ENCODE results near the gene ABL2. TPM values are rescaled to one million over a fixed set of nuclear protein-coding genes. Genes with fewer than 3 reads are reported as not detected.
A peak's percentile ranks its signal among the peaks of the same experiment; 100 is the strongest.

The ABL2 gene
- polyA plus RNA-seq, 6 donors from 2014 or later, result 0.79 to 3.4 (median 2.5) TPM; not detected in 1

DNA sequence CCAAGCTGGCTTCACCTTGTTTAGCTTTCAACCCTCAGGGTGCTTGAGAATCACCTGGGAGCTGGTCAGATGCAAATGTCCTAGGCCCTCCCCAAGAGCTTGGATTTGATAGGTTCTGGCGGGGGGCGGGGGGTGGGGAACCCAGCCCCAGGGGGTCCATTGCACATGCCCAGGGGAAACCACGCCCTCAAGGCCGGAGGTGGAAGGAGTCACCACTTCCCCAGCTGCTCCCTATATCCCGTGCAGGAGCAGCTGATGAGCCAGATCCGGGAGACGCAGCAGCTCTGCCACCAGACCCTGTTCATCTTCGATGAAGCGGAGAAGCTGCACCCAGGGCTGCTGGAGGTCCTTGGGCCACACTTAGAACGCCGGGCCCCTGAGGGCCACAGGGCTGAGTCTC is 141.8 kb downstream of the ABL2 start:
- Mint-ChIP-seq H3K4me1 (peaks cover 29 to 57% (median 50%) of the 10 kb centered on the region in 3 donors), H3K4me3 (peak overlapping the region in 4 of 8 donors; percentile 15 to 41 (median 18)), H3K27ac (peak overlapping the region in 5 of 6 donors; percentile 64 to 79 (median 73)), H3K36me3 (peaks cover 9 to 19% of the 10 kb centered on the region in 2 donors), H3K9me3 (peaks cover 0 to 3% (median 0%) of the 10 kb centered on the region in 7 donors), H3K27me3 (no peaks in the 10 kb centered on the region)
- DNase-seq, result no peak
- no peak for ATAC-seq (ENCODE audit: low read depth in 2 of 2)

DNA sequence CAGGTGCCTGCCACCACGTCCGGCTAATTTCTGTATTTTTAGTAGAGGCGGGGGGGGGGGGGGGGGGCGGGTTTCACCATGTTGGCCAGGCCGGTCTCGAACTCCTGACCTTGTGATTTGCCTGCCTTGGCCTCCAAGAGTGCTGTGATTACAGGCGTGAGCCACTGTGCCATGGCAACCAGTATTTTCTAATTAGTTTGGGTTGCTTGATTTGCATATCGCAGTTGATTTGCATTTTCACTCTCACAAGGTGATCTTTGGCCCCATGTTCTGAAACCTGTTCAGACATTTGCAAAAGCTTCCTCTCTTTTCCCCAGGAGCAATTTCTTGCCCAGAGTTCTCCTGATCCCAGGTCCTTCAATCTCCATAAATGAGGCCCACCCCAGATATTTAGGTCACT is 145.9 kb downstream of the ABL2 start:
- Mint-ChIP-seq H3K4me1 (peaks cover 23 to 57% (median 42%) of the 10 kb centered on the region in 3 donors), H3K27ac (peak overlapping the region; percentile 69 to 99 (median 98)), H3K36me3 (peaks cover under 1 to 5% of the 10 kb centered on the region in 2 donors), H3K9me3 (no peaks in the 10 kb centered on the region), H3K27me3 (no peaks in the 10 kb centered on the region), H3K4me3 (peak overlapping the region; percentile 12 to 97 (median 94))
- ATAC-seq (ENCODE audit: low read depth in 2 of 2) (peak in 1 of 2 donors; percentile 10), DNase-seq (peak; percentile 46)

DNA sequence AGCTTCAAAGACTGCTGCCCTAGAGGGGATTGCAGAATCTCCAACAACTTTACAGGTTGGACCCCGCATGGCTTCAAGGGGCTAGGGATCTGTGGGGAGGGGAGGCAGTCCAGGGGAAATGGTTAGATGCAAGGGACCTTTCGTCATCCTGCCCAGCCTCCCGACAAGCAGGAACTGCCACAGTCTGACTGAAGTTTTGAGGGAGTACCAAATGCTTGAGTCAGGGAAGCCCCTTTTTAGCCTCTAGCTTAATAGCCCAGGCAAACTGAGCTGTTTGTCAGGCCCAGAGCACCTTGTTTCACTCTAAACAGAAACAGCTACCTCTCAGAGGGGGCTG is 146.5 kb downstream of the ABL2 start:
- peak; percentile 32 for DNase-seq
- no peaks in the 10 kb centered on the region for H3K27me3 Mint-ChIP-seq
- peaks cover 0 to 4% of the 10 kb centered on the region in 2 donors for H3K36me3 Mint-ChIP-seq
- no peaks in the 10 kb centered on the region for H3K9me3 Mint-ChIP-seq
- H3K27ac Mint-ChIP-seq, result peak overlapping the region; percentile 92 to 99 (median 99)
- peaks cover 21 to 52% (median 40%) of the 10 kb centered on the region in 3 donors for H3K4me1 Mint-ChIP-seq
- H3K4me3 Mint-ChIP-seq, result peak overlapping the region; percentile 93 to 97 (median 95)
- ATAC-seq (ENCODE audit: low read depth in 2 of 2), result peak; percentile 8 to 9

DNA sequence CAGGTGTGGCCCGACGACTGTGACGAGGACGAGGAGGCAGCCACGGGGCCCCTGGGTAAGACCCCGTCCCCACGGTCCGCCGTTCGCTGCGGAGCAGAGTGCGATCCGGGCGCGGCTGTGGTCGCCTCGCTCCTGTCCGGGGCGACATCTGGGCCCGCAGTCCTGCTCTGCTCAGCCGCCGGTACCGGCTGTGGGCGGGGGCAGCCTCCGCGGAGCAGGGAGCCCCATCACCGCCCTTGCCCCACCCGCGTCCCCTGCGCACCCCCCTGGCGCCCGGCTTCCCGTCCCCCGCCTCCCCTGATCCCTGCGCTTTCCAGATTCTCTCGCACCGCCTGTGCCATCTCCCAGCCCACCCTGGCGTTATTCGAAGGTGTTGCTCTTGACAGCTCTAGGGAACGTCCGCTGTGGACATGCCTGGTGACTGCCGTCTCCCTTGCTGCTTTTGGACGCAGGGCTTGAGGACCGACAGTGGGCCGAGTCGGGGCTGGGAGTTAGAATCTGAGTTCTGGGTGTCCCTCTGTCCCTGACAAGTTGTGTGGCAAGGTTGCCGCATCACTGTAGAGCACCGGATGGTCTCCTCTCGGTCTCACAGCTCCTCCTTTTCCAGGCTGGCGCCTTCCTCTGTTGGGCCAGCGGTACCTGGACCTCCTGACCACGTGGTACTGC is 147.0 kb downstream of the ABL2 start:
- Mint-ChIP-seq H3K36me3 (peaks cover 0 to 4% of the 10 kb centered on the region in 2 donors), H3K4me1 (peaks cover 21 to 49% (median 35%) of the 10 kb centered on the region in 3 donors), H3K27me3 (no peaks in the 10 kb centered on the region), H3K9me3 (no peaks in the 10 kb centered on the region), H3K27ac (peak overlapping the region; percentile 92 to 99 (median 99)), H3K4me3 (peak overlapping the region; percentile 93 to 97 (median 95))
- ATAC-seq (ENCODE audit: low read depth in 2 of 2) (peak; percentile 16), DNase-seq (no peak)

DNA sequence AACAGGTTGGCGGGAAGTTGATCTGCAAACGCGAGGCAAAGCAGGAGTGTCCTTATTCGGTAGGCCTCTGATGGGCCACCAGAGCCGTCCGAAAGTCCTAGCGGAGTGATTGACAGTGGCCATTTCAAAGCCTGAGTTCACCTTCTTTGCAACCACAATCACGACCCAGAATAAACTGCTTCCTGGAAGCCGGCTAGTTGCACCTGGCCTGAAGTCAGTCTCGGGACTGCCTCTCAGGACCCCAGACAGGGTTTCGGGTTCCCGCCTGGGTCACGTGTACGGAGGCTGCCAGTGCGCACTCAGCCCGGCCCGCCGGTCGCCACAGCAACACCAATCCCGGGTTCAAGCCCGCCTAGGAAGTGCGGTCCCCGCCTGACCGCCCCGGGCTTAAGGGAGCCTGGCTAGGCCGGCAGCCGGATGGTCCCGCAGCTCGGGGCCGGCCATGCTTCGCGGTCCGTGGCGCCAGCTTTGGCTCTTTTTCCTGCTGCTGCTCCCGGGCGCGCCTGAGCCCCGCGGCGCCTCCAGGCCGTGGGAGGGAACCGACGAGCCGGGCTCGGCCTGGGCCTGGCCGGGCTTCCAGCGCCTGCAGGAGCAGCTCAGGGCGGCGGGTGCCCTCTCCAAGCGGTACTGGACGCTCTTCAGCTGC is 147.7 kb downstream of the ABL2 start, which contains the start of gene TOR3A:
TSS of gene TOR3A (plus strand) at position 384 of the 646 bp plus-strand sequence. CDS start at position 443, 59 bp downstream.
- Mint-ChIP-seq H3K4me3 (peak within 1 kb of the TSS; percentile 93 to 97 (median 95)), H3K4me1 (peaks cover 21 to 43% (median 30%) of the 10 kb centered on the region in 3 donors), H3K27ac (peak within 1 kb of the TSS; percentile 99 to 100 (median 99)), H3K36me3 (peaks cover 0 to 4% of the 10 kb centered on the region in 2 donors), H3K27me3 (no peaks in the 10 kb centered on the region), H3K9me3 (no peaks in the 10 kb centered on the region)
- peak; percentile 75 to 79 for ATAC-seq (ENCODE audit: low read depth in 2 of 2)
- DNase-seq, result peak; percentile 95

DNA sequence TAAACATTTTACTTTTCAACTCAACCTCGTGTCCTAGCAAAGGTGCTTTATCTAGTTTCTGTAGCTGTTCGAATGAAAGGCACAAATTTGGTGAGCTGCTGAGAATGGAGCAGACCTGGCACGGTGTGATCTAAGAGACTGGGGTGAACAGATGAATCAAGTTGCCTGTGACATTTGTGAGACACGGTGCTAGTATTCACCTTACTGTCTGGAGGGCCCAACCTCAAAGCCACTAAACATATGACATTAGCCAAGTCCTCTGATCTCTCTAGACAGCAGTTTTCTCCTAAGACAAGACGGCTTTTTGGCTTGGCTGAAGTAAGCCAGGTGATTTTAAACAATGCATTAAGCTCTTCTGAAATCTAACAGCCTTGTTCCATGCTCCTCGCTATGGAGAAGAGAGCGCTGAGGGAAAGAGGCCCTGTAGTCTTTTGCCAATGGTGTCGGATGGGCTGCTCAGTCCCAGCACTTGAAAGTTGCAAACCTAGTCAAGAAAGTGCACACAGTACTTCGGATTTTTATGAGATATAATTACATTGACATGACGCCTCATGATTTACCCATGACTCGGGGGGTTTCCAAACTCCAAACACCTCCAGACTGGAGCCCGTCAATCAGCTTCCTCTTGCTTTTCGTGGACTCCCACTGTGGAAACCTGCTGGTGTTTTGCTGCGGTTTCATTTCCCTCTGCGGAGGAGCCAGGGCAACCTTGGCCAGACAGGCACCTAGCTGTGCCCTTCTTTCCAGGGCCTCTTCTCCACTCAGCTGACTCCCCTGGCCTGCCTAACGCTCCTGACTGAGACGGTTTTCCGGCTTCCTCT is 148.4 kb downstream of the ABL2 start:
- peak; percentile 85 for DNase-seq
- H3K27me3 Mint-ChIP-seq, result no peaks in the 10 kb centered on the region
- peaks cover 18 to 40% (median 30%) of the 10 kb centered on the region in 3 donors for H3K4me1 Mint-ChIP-seq

DNA sequence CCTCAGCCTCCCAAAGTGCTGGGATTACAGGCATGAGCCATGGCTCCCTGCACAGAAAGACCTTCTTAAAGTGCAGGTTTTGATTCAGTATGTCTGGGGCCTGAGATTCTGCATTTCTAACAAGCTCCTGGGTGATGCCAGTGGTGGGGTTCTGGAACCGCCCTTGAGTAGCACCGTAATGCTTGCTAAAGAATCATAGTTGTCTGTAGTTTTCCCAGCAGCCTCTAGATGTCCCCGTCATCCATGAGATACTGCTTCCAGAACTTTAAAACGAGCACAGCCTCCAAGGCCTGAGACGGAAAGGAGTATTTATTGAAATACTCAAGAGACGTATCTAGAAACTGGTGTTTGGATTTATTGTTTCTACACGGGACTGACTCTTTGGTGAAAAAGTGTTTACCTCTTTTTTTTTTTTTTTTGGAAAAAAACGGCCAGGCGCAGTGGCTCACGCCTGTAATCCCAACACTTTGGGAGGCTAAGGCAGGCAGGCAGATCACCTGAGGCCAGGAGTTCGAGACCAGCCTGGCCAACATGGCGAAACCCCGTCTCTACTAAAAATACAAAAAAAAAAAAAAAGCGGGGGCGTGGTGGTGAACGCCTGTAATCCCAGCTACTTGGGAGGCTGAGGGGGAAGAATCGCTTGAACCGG is 150.2 kb downstream of the ABL2 start:
- Mint-ChIP-seq H3K4me3 (peak overlapping the region in 4 of 8 donors; percentile 7 to 72 (median 17)), H3K27ac (peak overlapping the region; percentile 67 to 99 (median 92)), H3K9me3 (no peaks in the 10 kb centered on the region), H3K27me3 (no peaks in the 10 kb centered on the region), H3K36me3 (peaks cover 0 to 5% of the 10 kb centered on the region in 2 donors), H3K4me1 (peaks cover 18 to 35% (median 24%) of the 10 kb centered on the region in 3 donors)
- ATAC-seq (ENCODE audit: low read depth in 2 of 2) (peak in 1 of 2 donors; percentile 13), DNase-seq (peak; percentile 63)

More for the DNA sequence above, 148.4 kb downstream of the ABL2 start:
- ATAC-seq (ENCODE audit: low read depth in 2 of 2), result peak; percentile 50 to 61
- peak overlapping the region; percentile 98 to 100 (median 99) for H3K27ac Mint-ChIP-seq
- no peaks in the 10 kb centered on the region for H3K9me3 Mint-ChIP-seq
- H3K4me3 Mint-ChIP-seq, result peak overlapping the region; percentile 85 to 97 (median 95)
- no peaks in the 10 kb centered on the region for H3K36me3 Mint-ChIP-seq

DNA sequence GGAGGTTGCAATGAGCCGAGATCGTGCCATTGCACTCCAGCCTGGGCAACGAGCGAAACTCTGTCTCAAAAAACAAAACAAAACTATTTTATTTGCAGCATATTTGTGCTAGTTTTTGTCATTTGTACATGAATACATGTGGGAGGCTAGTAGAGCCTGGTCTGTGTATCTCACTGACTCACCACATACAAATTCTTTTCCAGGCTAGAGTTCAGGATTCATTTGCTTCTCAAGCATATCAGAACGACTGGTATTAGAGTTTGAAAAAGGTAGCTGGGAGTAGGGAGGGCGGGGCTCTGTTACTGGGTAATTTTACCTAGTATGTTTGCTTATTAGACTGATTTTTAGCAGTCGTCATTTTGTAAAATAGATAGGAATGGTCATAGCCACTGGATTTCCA is 152.1 kb downstream of the ABL2 start:
- H3K9me3 Mint-ChIP-seq, result no peaks in the 10 kb centered on the region
- no peak overlapping the region for H3K4me3 Mint-ChIP-seq
- no peak for ATAC-seq (ENCODE audit: low read depth in 2 of 2)
- peaks cover 5 to 6% of the 10 kb centered on the region in 2 donors for H3K36me3 Mint-ChIP-seq
- peaks cover 10 to 17% (median 16%) of the 10 kb centered on the region in 3 donors for H3K4me1 Mint-ChIP-seq
- peak overlapping the region in 1 of 6 donors; percentile 49 for H3K27ac Mint-ChIP-seq
- no peaks in the 10 kb centered on the region for H3K27me3 Mint-ChIP-seq
- DNase-seq, result no peak

DNA sequence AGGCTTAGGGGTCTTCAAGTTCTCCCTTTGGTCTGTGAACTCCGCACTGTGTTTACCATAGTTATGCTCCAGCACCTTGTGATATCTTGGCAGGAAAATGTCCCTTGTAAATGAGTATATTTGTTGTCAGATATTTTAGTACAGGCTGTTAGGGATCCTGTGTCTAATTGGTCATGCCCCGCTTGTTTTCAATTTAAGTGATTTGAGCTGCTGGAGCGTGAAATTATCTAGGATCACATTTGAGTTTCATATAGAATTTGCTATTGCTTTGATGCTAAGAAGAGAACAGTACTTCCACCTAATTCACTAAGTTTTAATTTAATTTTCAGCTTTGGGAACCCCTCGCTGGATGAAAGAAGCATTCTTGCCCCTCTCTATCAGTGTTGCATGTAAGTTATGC is 163.0 kb downstream of the ABL2 start:
- ATAC-seq (ENCODE audit: low read depth in 2 of 2), result no peak
- H3K36me3 Mint-ChIP-seq, result peaks cover 15 to 27% of the 10 kb centered on the region in 2 donors
- peaks cover 0 to 2% (median 0%) of the 10 kb centered on the region in 3 donors for H3K4me1 Mint-ChIP-seq
- H3K9me3 Mint-ChIP-seq, result no peaks in the 10 kb centered on the region
- H3K27ac Mint-ChIP-seq, result no peak overlapping the region
- no peak overlapping the region for H3K4me3 Mint-ChIP-seq
- DNase-seq, result no peak
- H3K27me3 Mint-ChIP-seq, result no peaks in the 10 kb centered on the region

DNA sequence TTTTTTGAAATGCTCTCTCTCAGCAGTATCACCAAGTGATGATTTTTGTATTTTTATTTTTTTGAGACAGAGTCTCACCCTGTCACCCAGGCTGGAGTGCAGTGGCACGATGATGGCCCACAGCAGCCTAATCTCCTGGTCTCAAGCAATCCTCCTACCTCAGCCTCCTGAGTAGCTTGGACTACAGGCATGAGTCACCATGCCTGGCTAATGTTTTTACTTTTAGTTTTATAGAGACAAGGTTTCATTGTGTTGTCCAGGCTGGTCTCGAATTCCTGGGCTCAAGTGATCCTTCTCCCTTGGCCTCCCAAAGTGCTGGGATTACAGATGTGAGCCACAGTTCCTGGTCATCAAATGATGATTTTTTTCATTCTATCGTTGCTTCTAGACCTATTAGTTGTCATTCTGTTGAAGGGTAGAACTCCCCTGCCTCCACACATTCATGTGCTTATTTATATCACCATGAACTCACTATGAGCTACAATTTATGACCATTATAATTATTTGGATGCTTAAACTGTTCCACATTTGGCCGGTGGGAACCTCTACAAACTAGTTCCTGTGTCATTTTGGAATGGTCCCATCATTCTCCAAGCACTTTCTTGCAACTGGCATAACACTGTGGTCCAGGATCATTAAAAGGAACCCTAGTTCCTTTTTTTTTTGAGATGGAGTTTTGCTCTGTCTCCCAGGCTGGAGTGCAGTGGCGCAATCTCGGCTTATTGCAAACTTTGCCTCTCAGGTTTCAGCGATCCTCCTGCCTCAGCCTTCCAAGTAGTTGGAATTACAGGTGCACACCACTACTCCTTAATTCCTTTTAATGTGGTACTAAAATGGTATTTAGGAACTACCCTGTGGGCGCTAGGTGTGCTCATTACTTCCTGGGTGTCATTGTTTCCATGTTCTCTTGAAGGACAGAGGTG is 167.9 kb downstream of the ABL2 start:
- Mint-ChIP-seq H3K4me3 (no peak overlapping the region), H3K27ac (no peak overlapping the region), H3K4me1 (peaks cover 0 to 5% (median 0%) of the 10 kb centered on the region in 3 donors), H3K27me3 (no peaks in the 10 kb centered on the region), H3K9me3 (peaks cover 0 to 3% (median 0%) of the 10 kb centered on the region in 7 donors), H3K36me3 (peaks cover 23 to 36% of the 10 kb centered on the region in 2 donors)
- ATAC-seq (ENCODE audit: low read depth in 2 of 2), result no peak
- no peak for DNase-seq

DNA sequence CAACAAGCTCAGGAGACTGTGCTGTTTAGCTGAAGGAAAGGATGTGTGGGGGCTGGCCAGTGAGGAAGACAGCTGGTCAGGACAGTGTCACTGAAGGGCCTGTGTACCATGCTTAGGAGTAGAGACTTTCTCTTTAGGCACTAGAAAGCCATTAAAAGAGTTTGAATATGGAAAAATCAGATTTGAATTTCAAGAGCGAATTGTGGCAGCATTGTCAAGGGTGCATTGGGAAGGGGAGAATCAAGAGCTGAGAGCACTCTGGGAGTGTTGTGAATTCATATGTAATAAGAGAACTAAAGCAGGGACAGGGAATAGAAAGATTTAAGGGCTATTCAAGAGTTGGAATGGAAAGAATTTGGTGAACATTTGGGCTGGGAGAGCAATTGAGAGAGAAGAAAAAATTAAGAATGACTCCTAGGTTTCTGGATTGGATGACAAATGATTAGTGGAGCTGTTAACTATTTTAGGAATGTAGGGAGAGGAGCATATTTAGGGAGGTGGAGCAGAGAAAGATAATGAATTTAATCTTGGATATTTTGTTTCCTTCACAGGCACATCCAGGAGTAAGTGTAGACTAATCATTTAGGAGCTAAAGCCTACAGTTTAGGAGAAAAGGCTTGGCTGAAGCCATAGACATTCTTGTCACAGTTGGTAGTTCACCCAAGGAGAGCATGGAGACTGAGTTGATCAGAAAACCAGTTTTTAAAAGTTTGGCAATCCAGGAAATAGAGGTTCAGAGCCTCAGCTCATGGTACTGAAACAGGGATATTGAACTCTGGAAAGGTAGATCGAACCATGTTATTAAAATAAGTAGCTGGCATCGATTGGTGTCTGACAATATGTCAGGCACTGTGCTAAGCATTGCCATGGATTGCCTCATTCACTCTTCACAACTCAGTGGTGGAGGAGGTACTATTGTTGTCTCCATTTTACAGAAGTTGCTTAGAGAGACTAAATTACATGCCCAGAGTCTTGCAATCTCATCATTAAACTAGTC is 170.7 kb downstream of the ABL2 start:
- Mint-ChIP-seq H3K27me3 (no peaks in the 10 kb centered on the region), H3K36me3 (peaks cover 33 to 38% of the 10 kb centered on the region in 2 donors), H3K27ac (peak overlapping the region in 2 of 6 donors; percentile 1 to 29), H3K9me3 (peaks cover 0 to 9% (median 0%) of the 10 kb centered on the region in 7 donors), H3K4me3 (no peak overlapping the region), H3K4me1 (peaks cover 0 to 5% (median 0%) of the 10 kb centered on the region in 3 donors)
- ATAC-seq (ENCODE audit: low read depth in 2 of 2), result no peak
- DNase-seq, result no peak
